Measurements from ENCODE around the gene GFPT2. TPM values are rescaled to one million over a fixed set of nuclear protein-coding genes. Genes with fewer than 3 reads are reported as not detected.

The GFPT2 gene
- total and polyA plus RNA-seq, 10 of the 15 experiments (the other 5 are each of a cell fraction or from before 2014, with no cell fraction given), result 0.05 to 0.33 (median 0.11) TPM; not detected in 4

GRCh38 chr5:180324601-180324950 lies 28.6 kb downstream of the GFPT2 start:
- no peak overlapping the region for H3K4me3 ChIP-seq
- no peak overlapping the region for H2AFZ ChIP-seq (ENCODE audit: control insufficient read depth, low read depth, low read length)
- no peak overlapping the region for H3K27ac ChIP-seq (ENCODE audit: control insufficient read depth, insufficient read depth)
- ATAC-seq, result no peak
- WGBS (ENCODE audit: insufficient coverage, insufficient replicate concordance, low lambda C conversion rate, missing lambda C conversion rate), result 52% methylated on average over 8 of the region's 8 CpGs
- no peak for DNase-seq (ENCODE audit: low read depth, low spot score)
- no peaks in the 10 kb centered on the region for H4K20me1 ChIP-seq (ENCODE audit: control insufficient read depth, insufficient read depth)
- no peaks in the 10 kb centered on the region for H3K36me3 ChIP-seq (ENCODE audit: control insufficient read depth in 2 of 2, insufficient read depth in 2 of 2, low read length in 1 of 2)
- ChIA-PET CTCF (interaction anchor here (1.1 to 2.7 kb wide), 3 partner anchors 9 to 35 kb away, joined by 3 to 14 read pairs (median 3); no protein-coding TSS in a partner anchor), POLR2A (no interaction called here), RAD21 (ENCODE audit: unreplicated experiment) (no interaction called here), SMC1A (ENCODE audit: uncharacterized antibody, unreplicated experiment) (interaction anchor here (1.2 kb wide), 1 partner anchor 31 kb away, joined by 3 read pairs; no protein-coding TSS in a partner anchor)
- in situ Hi-C loops (cut with MboI) (no loop called here), intact Hi-C loops (cut with micrococcal nuclease; ENCODE audit: unreplicated experiment) (no loop called here)
- H3K4me1 ChIP-seq (ENCODE audit: control insufficient read depth, insufficient read depth, low read length), result no peaks in the 10 kb centered on the region
- no peak for TF ChIP-seq ZNF217 (IDR thresholded peaks at IDR 0.05)
- no peak for TF ChIP-seq TBL1XR1 (IDR thresholded peaks at IDR 0.05; ENCODE audit: low read depth, low read length)
- TF ChIP-seq PAX8 (IDR thresholded peaks at IDR 0.05), result no peak
- no peak for TF ChIP-seq POLR2AphosphoS2 (IDR thresholded peaks at IDR 0.05; ENCODE audit: low read depth, low read length)
- TF ChIP-seq POLR2A (IDR thresholded peaks at IDR 0.05; ENCODE audit: low read depth, low read length), result no peak
- no peak for TF ChIP-seq EGR1 (IDR thresholded peaks at IDR 0.05; ENCODE audit: borderline replicate concordance in 1 of 2, low read depth in 2 of 2, low read length in 2 of 2)
- no peak for TF ChIP-seq HDAC6 (IDR thresholded peaks at IDR 0.05; ENCODE audit: unreplicated experiment)
- no peak for TF ChIP-seq NFXL1 (IDR thresholded peaks at IDR 0.05; ENCODE audit: borderline replicate concordance)
- TF ChIP-seq ZNF24 (IDR thresholded peaks at IDR 0.05), result no peak
- TF ChIP-seq SP1 (IDR thresholded peaks at IDR 0.05; ENCODE audit: low read depth, low read length), result no peak
- no peaks in the 10 kb centered on the region for H3K9me3 ChIP-seq (replicated peaks; ENCODE audit: control insufficient read depth, insufficient read depth, low read length)
- BruUV-seq (replicated peaks), result no TSS peak
- FAIRE-seq, result no peak
- no peak overlapping the region for H3K9ac ChIP-seq (ENCODE audit: control insufficient read depth, insufficient read depth, low read length)
- H3K27me3 ChIP-seq (replicated peaks in 1 of 2; ENCODE audit: control insufficient read depth in 2 of 2, insufficient read depth in 2 of 2, low read length in 1 of 2), result no peaks in the 10 kb centered on the region
- no peaks in the 10 kb centered on the region for H3K79me2 ChIP-seq (ENCODE audit: control insufficient read depth, insufficient read depth, low read length)
- no peak overlapping the region for H3K4me2 ChIP-seq (ENCODE audit: control insufficient read depth, insufficient read depth)

Data from GM12878 (cell line).